Right kidney (tissue), 1 donor: ENCODE data around the gene IL1RAPL1.

ENCODE experiments used
- DNase-seq: peaks from one replicate; pipeline ENCODE4 v3.0.0-alpha.2; 2016

Gene IL1RAPL1

DNA sequence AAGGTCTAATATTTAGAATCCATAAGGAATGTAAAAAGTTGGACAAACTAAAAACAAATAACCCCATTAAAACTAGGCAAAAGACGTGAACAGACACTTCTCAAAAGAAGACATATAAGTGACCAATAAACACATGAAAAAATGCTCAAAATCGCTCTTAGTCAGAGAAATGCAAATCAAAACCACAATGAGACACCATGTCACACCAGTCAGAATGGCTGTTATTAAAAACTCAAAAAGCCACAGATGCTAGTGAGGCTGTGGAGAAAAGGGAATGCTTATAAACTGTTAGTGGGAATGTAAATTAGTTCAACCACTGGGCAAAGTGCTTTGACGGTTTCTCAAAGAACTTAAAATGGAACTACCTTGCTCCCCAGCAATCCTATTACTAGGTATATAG, 953.8 kb downstream of the IL1RAPL1 start:
- no peak for DNase-seq

- no peak for DNase-seq
Measured at GRCh38 chrX:29542152-29542551, 954.9 kb downstream of the IL1RAPL1 start.

DNA sequence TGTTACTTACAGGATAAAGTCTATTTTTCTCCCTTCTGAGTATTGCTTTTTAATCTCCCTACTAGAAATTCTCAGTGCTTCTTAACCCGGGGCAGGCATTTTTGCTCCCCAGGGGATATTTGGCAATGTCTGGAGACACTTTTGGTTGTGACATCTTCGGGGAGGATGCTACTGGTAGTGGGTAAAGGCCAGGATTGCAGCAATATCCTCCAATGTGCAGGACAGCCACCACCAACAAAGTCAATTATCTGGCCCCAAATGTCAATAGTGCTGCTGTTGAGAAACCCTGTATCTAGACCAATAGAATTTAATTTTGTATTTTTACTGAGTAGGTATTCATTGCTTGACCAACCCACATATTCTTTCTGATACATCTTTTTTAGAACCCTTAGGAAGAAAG, 958.6 kb downstream of the IL1RAPL1 start:
- DNase-seq = no peak

DNA sequence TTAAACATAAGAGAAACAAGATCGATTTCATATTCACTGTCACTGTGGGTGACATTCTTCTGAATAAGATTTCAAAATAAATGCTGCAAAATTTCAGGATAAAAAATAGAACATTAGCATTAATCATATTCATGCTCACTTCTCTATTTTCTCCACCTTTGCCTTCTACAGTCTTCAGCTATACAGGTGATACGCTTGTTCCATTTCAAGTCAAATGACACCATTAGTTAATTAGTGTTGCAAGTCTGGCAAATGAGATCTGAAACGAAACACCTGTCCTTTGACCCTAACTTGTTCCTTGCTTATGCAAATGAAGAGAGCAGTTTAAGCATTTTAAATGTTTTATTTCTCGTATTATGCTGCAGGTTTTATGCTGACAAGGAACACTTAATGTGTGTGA, 960.6 kb downstream of the IL1RAPL1 start:
- DNase-seq = no peak

DNA sequence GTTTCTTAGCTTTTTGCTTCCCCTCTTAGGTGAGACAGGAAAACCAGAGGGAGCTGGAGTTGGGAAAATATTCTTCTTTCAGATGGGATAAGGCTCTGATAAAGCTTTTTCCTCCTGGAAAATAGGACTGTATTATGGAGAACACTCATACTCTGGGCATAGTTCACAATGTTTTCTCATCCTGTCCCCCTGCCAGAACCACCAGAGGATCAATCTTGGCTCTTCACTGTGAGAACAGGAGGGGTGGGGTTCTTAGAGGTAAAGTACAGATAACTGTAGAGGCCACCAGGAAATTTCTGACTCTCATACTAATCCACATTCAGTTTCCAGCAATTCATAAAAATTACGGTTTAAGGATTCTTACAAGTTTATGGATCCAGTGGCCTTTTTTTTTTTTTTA, 966.3 kb downstream of the IL1RAPL1 start:
- no peak for DNase-seq

DNA sequence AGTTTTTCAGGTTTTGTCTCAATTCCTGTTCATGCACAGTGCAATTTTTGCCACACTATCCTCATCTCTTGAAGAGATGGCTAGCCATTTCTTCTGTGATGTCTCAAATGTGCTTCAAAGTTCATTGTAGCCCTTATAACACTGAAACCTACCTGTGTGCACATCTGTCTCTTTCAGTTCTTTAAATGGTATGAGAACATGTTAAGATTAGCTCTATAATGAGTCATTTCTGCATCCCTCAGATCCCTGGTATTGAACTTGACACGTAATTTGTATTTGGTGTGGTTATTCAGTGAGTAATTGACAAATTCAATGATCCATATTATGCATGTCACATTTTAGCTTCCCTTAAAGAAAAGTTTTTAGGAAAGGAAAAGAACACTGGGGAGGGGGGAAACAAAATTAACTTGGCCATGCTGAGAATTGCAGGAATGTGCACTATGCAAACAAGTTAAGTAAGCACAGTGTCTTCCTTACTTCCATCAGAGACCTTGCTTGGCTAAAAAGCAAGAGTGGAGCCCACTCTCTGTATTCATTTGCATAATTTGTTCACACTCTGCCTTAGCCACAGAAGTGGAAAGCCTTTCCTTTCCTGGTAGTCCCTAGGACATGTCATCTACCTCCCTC, 968.3 kb downstream of the IL1RAPL1 start:
- DNase-seq = no peak

DNA sequence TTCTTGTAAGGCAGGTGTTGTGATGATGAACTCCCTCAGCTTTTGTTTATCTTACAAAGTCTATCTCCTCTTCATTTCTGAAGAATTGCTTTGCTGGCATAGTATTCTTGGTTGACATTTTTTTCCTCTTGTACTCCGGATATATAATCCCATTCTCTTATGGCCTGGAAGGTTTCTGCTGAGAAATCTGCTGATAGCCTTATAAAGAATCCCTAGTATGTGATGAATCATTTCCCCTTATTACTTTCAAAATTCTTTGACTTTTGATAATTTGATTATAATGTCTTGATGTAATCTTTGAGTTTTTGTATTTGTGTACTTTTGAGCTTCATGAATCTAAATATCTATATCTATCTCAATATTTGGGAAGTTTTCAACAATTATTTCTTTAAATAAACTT, 972.8 kb downstream of the IL1RAPL1 start:
- DNase-seq = no peak

- no peak for DNase-seq
Measured at GRCh38 chrX:29561417-29561816, 974.2 kb downstream of the IL1RAPL1 start.

- DNase-seq = no peak
Measured at GRCh38 chrX:29580560-29580959, 993.3 kb downstream of the IL1RAPL1 start.

GRCh38 chrX:29581223-29581622, 994.0 kb downstream of the IL1RAPL1 start:
- no peak for DNase-seq

GRCh38 chrX:29587107-29587506, 999.9 kb downstream of the IL1RAPL1 start:
- DNase-seq = no peak

DNA sequence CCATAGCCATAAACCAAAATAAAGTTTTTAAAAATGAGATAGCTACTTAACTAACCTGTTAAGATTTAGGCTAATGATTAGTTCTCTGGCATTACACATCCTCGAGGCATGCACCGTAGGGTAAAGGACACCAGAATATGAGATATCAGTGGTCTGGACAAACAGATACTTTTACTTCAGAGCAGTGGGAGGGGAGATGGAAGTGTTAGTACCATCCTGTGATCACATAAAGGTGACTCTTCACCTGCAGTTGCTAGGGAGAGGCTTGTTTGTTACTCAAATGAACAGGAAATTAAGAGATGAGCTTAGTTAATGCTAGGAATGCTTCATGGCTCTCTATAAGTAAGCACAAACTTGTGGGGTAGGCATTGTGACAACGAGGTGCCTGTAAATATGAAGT, 1003.7 kb downstream of the IL1RAPL1 start:
- no peak for DNase-seq

DNA sequence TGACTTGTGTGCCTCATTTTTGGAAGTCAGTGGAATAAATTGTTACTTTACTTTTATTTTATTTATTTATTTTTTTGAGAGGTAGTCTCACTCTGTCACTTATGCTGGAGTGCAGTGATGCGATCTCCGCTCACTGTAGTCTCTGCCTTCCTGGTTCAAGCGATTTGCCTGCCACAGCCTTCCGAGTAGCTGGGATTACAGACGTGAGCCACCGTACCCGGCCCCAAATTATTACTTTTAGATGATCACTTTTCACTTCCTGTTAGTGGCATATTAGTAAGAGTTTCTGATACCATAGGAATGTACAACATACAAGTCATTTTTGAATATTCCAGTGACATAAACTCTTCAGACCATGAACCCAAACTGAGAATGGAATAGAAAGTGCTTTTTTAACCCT, 1017.1 kb downstream of the IL1RAPL1 start:
- no peak for DNase-seq

- no peak for DNase-seq
Measured at GRCh38 chrX:29617276-29617675, 1030.0 kb downstream of the IL1RAPL1 start.

GRCh38 chrX:29617725-29618124, 1030.5 kb downstream of the IL1RAPL1 start:
- no peak for DNase-seq

GRCh38 chrX:29627833-29628232, 1040.6 kb downstream of the IL1RAPL1 start:
- DNase-seq = no peak

GRCh38 chrX:29634516-29634915, 1047.3 kb downstream of the IL1RAPL1 start:
- no peak for DNase-seq

DNA sequence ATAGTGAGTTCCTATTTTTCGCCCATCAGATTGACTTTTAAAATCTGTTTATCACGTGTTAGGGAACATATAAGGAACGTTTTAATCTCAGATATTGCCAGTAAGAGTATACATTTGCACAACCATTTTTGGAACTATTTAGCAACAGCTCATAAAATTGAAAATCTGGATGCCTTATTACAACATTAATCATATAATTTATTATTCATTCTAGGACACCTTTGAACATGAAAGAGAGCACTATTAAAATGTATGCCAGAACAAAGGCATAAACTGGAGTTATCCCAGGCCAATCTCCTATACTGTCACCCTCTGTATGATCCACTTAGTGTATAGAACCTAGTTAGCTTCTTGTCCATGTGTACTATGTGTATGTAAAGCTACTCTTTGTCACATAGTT, 1049.1 kb downstream of the IL1RAPL1 start:
- no peak for DNase-seq

GRCh38 chrX:29640106-29640505, 1052.9 kb downstream of the IL1RAPL1 start:
- no peak for DNase-seq

DNA sequence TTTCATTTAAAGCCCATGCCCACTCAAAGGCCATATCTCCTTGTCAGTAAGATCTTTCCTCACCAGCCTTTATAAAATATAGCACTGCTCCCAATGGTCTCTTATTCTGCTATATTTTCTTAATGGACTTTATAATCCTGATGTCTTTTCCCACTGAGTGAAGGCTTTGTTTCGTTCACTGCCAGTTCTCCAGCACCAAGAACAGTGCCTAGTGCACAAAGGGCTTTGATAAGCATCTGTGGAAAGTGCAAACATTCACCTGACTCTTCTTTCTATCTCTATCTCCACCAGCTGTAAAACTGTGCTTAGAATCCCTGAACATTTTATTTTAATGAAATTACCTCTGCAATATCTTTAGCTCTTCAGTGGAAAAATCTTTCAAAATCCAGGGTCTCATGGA, 1054.2 kb downstream of the IL1RAPL1 start:
- no peak for DNase-seq

- no peak for DNase-seq
Measured at GRCh38 chrX:29643181-29643580, 1055.9 kb downstream of the IL1RAPL1 start.

GRCh38 chrX:29648161-29648560, 1060.9 kb downstream of the IL1RAPL1 start:
- DNase-seq = no peak

- DNase-seq = no peak
Measured at GRCh38 chrX:29652484-29652883, 1065.2 kb downstream of the IL1RAPL1 start.

DNA sequence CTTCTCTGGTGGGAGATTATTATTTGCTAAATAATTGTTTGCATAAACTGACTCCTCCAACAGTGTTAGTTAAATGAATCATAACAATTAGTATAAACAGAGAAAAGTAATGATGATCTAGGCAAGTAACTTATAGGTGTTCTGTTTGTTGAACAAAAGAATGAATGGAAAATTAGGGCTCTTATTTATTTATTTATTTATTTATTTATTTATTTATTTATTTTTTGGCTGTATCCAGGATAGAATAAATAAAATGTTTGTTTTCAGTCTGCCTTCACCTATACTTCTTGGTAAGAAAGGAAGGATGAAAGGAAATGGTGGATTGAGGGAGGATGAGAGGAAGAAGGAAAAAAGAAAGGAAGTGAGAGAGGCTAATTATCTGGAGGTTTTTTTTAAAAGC, 1066.5 kb downstream of the IL1RAPL1 start:
- DNase-seq = no peak

DNA sequence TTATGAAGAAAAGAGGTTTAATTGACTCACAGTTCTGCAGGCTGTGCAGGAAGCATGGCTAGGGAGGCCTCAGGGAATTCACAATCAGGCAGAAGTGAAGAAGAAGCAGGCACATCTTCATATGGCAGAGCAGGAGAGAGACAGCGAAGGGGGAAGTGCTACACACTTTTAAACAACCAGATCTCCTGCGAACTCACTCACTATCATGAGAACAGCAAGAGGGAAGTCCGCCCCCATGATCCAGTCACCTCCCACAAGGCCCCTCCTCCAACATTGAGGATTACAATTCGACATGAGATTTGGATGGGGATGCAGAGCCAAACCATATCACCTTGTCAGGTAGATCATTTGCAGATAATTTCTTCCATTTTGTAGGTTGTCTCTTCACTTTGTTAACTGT, 1072.7 kb downstream of the IL1RAPL1 start:
- no peak for DNase-seq
